H1 (cell line): ENCODE measurements around the gene ETV2. TPM values are rescaled to one million over a fixed set of nuclear protein-coding genes. Genes with fewer than 3 reads are reported as not detected.
A peak's percentile ranks its signal among the peaks of the same experiment; 100 is the strongest.

Experiments used
- ATF3 ChIP-seq: IDR thresholded peaks from 2 replicates; pipeline ENCODE4 v1.6.1; 2011; ENCODE audit warnings: low read depth, mild to moderate bottlenecking, low read length; ENCODE audit not compliant: insufficient read depth
- BCL11A ChIP-seq, 2 experiments: IDR thresholded peaks; one replicate each; pipeline ENCODE4 v1.6.1; 2011; ENCODE audit warnings: low read depth in 2 of 2, low read length in 2 of 2, mild to moderate bottlenecking in 2 of 2
- CREB1 ChIP-seq: IDR thresholded peaks from 2 replicates; pipeline ENCODE4 v1.6.1; 2012; ENCODE audit warnings: inconsistent platforms
- E2F6 ChIP-seq: IDR thresholded peaks from 2 replicates; pipeline ENCODE4 v1.6.1; 2012; ENCODE audit warnings: inconsistent platforms
- FOSL1 ChIP-seq: IDR thresholded peaks from 2 replicates; pipeline ENCODE4 v1.6.1; 2011; ENCODE audit warnings: mild to moderate bottlenecking, low read depth, low read length, moderate library complexity; ENCODE audit not compliant: insufficient read depth
- GTF2F1 ChIP-seq: IDR thresholded peaks from 2 replicates; pipeline ENCODE4 v1.6.1; 2012; ENCODE audit warnings: low read depth, low read length, improper control_type of control experiment, borderline replicate concordance
- JUND ChIP-seq: IDR thresholded peaks from 2 replicates; pipeline ENCODE4 v1.6.1; 2011; ENCODE audit warnings: mild to moderate bottlenecking, improper control_type of control experiment, low read length
- KDM1A ChIP-seq: fragments of 200-600, 300-600 bp; sonication (generic); IDR thresholded peaks from 2 replicates; pipeline ENCODE4 v1.7.1; 2016; ENCODE audit warnings: mild to moderate bottlenecking, low read length, borderline replicate concordance
- POU5F1 ChIP-seq: IDR thresholded peaks from 2 replicates; pipeline ENCODE4 v1.6.1; 2011; ENCODE audit warnings: low read depth, mild to moderate bottlenecking, low read length, moderate library complexity
- RAD21 ChIP-seq, 2 experiments: IDR thresholded peaks in 1 of 2; conservative IDR thresholded peaks in 1 of 2; 2 replicates each; pipeline ENCODE4 v1.6.1; 2011; ENCODE audit warnings: low read depth in 2 of 2, low read length in 2 of 2, improper control_type of control experiment in 1 of 2, inconsistent platforms in 1 of 2, mild to moderate bottlenecking in 1 of 2, moderate library complexity in 1 of 2
- RBBP5 ChIP-seq: IDR thresholded peaks from 2 replicates; pipeline ENCODE4 v1.7.1; 2012; ENCODE audit warnings: low read depth, mild to moderate bottlenecking, inconsistent platforms, low read length, moderate library complexity, borderline replicate concordance
- SP1 ChIP-seq: IDR thresholded peaks from 2 replicates; pipeline ENCODE4 v1.6.1; 2011; ENCODE audit warnings: low read depth, low read length
- SP2 ChIP-seq: IDR thresholded peaks from 2 replicates; pipeline ENCODE4 v1.6.1; 2012; ENCODE audit warnings: mild to moderate bottlenecking, low read length, inconsistent platforms
- SP4 ChIP-seq: IDR thresholded peaks from 2 replicates; pipeline ENCODE4 v1.6.1; 2012; ENCODE audit warnings: low read length, inconsistent platforms
- TCF12 ChIP-seq: IDR thresholded peaks from 2 replicates; pipeline ENCODE4 v1.6.1; 2011; ENCODE audit warnings: low read depth, mild to moderate bottlenecking, low read length
- YY1 ChIP-seq: IDR thresholded peaks from 2 replicates; pipeline ENCODE4 v1.6.1; 2011; ENCODE audit warnings: low read depth, mild to moderate bottlenecking, low read length
- polyA plus RNA-seq, 7 experiments: library from polyadenylated mRNA; depleted of rRNA in 3 of 7; stranded (reverse) in 5 of 7; unstranded in 2 of 7; fragments of >200 nt in 5 of 7; fragments of 200-250 nt in 2 of 7; gene quantifications; 1 replicate in 5 of 7; 2 replicates in 1 of 7; 4 replicates in 1 of 7; pipeline versions ENCODE4 v1.2.1 to v1.2.3, GENCODE V29; 2011 to 2013; ENCODE audit warnings: missing spikeins in 2 of 7, mixed read lengths in 2 of 7
- total RNA-seq: library from RNA; stranded (reverse); fragmentation: NEBNext Ultra II Directional; extraction: Animal tissue kit (Norgen Biotek cat#: 25700); gene quantifications from 2 replicates; pipeline ENCODE4 v1.2.1, GENCODE V29; 2021

The ETV2 gene
- total and polyA plus RNA-seq, 2 of the 8 experiments (the other 6 are each of a cell fraction or from before 2014, with no cell fraction given), result 0.88 to 1.3 TPM

- TF ChIP-seq E2F6 (no peak), SP4 (no peak; the same call in 1 of the 2 replicates), SP2 (peak; percentile 62), KDM1A (no peak), TCF12 (no peak), SP1 (peak; percentile 96), RAD21 (IDR thresholded peaks at IDR 0.05 in 1 of 2, conservative IDR thresholded peaks at IDR 0.05 in 1 of 2; ENCODE audit: low read depth in 2 of 2, low read length in 2 of 2) (no peak), ATF3 (no peak), CREB1 (0 out of 2 replicates have a peak, but pooled peaks have one; percentile 15), YY1 (no peak), RBBP5 (0 out of 2 replicates have a peak, but pooled peaks have one; percentile 66), FOSL1 (no peak), BCL11A (IDR thresholded peaks at IDR 0.05; ENCODE audit: low read depth in 2 of 2, low read length in 2 of 2) (no peak), JUND (no peak), POU5F1 (no peak), GTF2F1 (no peak)
Observed at GRCh38 chr19:35648017-35648961, 6.7 kb downstream of the ETV2 start, which contains the start of gene COX6B1 (continued).
